Neural progenitor cell (in vitro differentiated cells): ENCODE data around the gene SLC4A9.

Experiments used
- CTCF ChIP-seq: fragments of 200-600 bp; sonication (generic); IDR thresholded peaks from 2 replicates; pipeline ENCODE4 v1.5.1; 2017; ENCODE audit warnings: antibody characterized with exemption, mild to moderate bottlenecking
- EZH2phosphoT487 ChIP-seq: fragments of 200-600 bp; sonication (generic); IDR thresholded peaks from 2 replicates; pipeline ENCODE4 v1.6.1; 2017; ENCODE audit warnings: antibody characterized with exemption

GRCh38 chr5:140341591-140341990, 18.4 kb upstream of the SLC4A9 start:
- TF ChIP-seq CTCF (no peak), EZH2phosphoT487 (no peak)
